ENCODE results near the gene MRPL57. TPM values are rescaled to one million over a fixed set of nuclear protein-coding genes. Genes with fewer than 3 reads are reported as not detected.

Gene MRPL57
- total and polyA plus RNA-seq, 2 donors from 2014 or later, result 18.3 to 47.1 TPM

DNA sequence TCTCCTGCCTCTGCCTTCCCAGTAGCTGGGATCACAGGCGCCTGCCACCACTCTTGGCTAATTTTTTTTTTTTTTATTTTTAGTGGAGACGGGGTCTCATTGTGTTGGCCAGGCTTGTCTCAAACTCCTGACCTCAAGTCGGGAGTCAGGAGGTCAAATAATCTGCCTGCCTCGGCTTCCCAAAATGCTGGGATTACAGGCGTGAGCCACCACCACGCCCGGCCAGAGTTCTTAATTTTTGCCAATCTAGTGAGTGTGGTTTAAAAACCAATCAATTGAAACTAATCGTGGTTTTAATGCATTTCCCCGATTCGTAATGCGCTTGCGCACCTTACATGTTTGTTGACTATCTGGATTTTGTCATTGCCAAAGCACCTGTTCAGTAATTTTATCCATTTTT lies 37.1 kb upstream of the MRPL57 start:
- H3K4me1 ChIP-seq (ENCODE audit: control insufficient read depth in 2 of 3, insufficient read depth in 2 of 3, low read depth in 1 of 3, low read length in 3 of 3), result peaks cover 2 to 13% (median 11%) of the 10 kb centered on the region in 3 donors
- TF ChIP-seq, protein P1, sequence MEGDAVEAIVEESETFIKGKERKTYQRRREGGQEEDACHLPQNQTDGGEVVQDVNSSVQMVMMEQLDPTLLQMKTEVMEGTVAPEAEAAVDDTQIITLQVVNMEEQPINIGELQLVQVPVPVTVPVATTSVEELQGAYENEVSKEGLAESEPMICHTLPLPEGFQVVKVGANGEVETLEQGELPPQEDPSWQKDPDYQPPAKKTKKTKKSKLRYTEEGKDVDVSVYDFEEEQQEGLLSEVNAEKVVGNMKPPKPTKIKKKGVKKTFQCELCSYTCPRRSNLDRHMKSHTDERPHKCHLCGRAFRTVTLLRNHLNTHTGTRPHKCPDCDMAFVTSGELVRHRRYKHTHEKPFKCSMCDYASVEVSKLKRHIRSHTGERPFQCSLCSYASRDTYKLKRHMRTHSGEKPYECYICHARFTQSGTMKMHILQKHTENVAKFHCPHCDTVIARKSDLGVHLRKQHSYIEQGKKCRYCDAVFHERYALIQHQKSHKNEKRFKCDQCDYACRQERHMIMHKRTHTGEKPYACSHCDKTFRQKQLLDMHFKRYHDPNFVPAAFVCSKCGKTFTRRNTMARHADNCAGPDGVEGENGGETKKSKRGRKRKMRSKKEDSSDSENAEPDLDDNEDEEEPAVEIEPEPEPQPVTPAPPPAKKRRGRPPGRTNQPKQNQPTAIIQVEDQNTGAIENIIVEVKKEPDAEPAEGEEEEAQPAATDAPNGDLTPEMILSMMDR (IDR thresholded peaks at IDR 0.05; ENCODE audit: borderline replicate concordance, extremely low read depth, insufficient read depth), result no peak
- no peak overlapping the region for H3K27ac ChIP-seq (ENCODE audit: low read depth in 2 of 2, low read length in 2 of 2)
- H3K4me3 ChIP-seq (ENCODE audit: low read length in 3 of 3), result peak overlapping the region; percentile 89 to 93 (median 91)
- intact Hi-C loops (cut with DNase I), result no loop called here
- no peaks in the 10 kb centered on the region for H3K9me3 ChIP-seq (ENCODE audit: control insufficient read depth in 2 of 3, insufficient read depth in 1 of 3, low read length in 3 of 3)
- FAIRE-seq, result no peak
- H3K36me3 ChIP-seq (ENCODE audit: control insufficient read depth in 2 of 3, insufficient read depth in 3 of 3, low read length in 3 of 3), result peaks cover 0 to 4% (median 0%) of the 10 kb centered on the region in 3 donors
- no peak for DNase-seq
- no peaks in the 10 kb centered on the region for H3K27me3 ChIP-seq (ENCODE audit: control insufficient read depth, insufficient read depth, low read length)
- peak overlapping the region in 1 of 3 donors; percentile 93 for H3K9ac ChIP-seq (ENCODE audit: low read length in 3 of 3)

DNA sequence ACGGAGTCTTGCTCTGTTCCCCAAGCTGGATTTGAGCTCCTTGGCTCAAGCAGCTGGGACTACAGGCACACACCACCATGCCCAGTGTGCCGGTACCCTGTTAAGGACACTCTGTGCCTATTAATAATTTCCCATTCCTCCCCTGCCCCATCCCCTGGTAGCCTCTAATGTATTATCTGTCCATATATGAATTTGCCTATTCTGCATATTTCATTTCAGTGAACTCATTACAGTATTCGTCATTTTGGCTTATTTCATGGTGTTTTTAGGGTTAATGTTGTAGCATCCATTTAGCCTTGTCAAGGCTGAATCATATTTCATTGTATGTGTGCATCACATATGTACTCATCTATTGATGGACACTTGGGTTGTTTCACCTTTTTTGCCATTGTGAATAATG lies 33.7 kb upstream of the MRPL57 start:
- Histone ChIP-seq H3K36me3 (ENCODE audit: control insufficient read depth in 2 of 3, insufficient read depth in 3 of 3, low read length in 3 of 3) (peaks cover 4 to 10% (median 8%) of the 10 kb centered on the region in 3 donors), H3K9me3 (ENCODE audit: control insufficient read depth in 2 of 3, insufficient read depth in 1 of 3, low read length in 3 of 3) (no peaks in the 10 kb centered on the region), H3K9ac (ENCODE audit: low read length in 3 of 3) (peak overlapping the region in 1 of 3 donors; percentile 32), H3K4me3 (ENCODE audit: low read length in 3 of 3) (peak overlapping the region in 2 of 3 donors; percentile 9 to 26), H3K27ac (ENCODE audit: low read depth in 2 of 2, low read length in 2 of 2) (no peak overlapping the region), H3K4me1 (ENCODE audit: control insufficient read depth in 2 of 3, insufficient read depth in 2 of 3, low read depth in 1 of 3, low read length in 3 of 3) (peaks cover 2 to 13% (median 11%) of the 10 kb centered on the region in 3 donors), H3K27me3 (ENCODE audit: control insufficient read depth, insufficient read depth, low read length) (no peaks in the 10 kb centered on the region)
- DNase-seq (no peak), FAIRE-seq (no peak)
- intact Hi-C loops (cut with DNase I), result no loop called here
- TF ChIP-seq, protein P1 (IDR thresholded peaks at IDR 0.05; ENCODE audit: borderline replicate concordance, extremely low read depth, insufficient read depth), result no peak

DNA sequence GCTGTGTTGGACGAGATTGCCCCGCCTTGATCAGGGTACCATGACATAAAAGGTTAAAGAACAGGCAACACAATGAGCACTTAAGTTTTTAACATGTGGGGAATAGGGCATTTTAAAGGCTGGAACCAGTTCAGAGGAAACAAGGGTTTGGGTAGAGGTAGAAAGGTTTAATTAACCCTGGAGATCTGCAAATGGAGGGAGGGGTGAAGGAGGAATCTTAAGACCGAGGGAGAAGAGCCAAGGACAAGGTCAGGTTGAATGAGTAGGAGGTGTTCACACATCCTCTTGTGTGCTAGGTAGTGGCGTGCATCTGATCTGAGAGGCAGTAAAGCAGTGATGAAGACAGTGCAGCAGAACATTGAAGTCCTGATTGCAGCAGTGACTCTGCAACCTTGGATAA lies 28.6 kb upstream of the MRPL57 start:
- Histone ChIP-seq H3K9me3 (ENCODE audit: control insufficient read depth in 2 of 3, insufficient read depth in 1 of 3, low read length in 3 of 3) (no peaks in the 10 kb centered on the region), H3K27ac (ENCODE audit: low read depth in 2 of 2, low read length in 2 of 2) (no peak overlapping the region), H3K4me3 (ENCODE audit: low read length in 3 of 3) (no peak overlapping the region), H3K27me3 (ENCODE audit: control insufficient read depth, insufficient read depth, low read length) (no peaks in the 10 kb centered on the region), H3K36me3 (ENCODE audit: control insufficient read depth in 2 of 3, insufficient read depth in 3 of 3, low read length in 3 of 3) (peaks cover 6 to 13% (median 12%) of the 10 kb centered on the region in 3 donors), H3K9ac (ENCODE audit: low read length in 3 of 3) (no peak overlapping the region), H3K4me1 (ENCODE audit: control insufficient read depth in 2 of 3, insufficient read depth in 2 of 3, low read depth in 1 of 3, low read length in 3 of 3) (peaks cover under 1 to 5% (median 2%) of the 10 kb centered on the region in 3 donors)
- intact Hi-C loops (cut with DNase I), result no loop called here
- TF ChIP-seq, protein P1 (IDR thresholded peaks at IDR 0.05; ENCODE audit: borderline replicate concordance, extremely low read depth, insufficient read depth), result no peak
- FAIRE-seq (no peak), DNase-seq (no peak)
